Activated T-cell treated with anti-CD3 and anti-CD28 coated beads for 4 hours (primary cell): ENCODE results near the gene WFIKKN1.

ENCODE experiments used
- DNase-seq: peaks from one replicate; pipeline ENCODE4 v3.0.0-alpha.2; 2020

The WFIKKN1 gene

GRCh38 chr16:659618-660017, 28.8 kb downstream of the WFIKKN1 start:
- no peak for DNase-seq

- no peak for DNase-seq
Observed at GRCh38 chr16:660132-660458, 29.3 kb downstream of the WFIKKN1 start.

GRCh38 chr16:660459-661183, 29.8 kb downstream of the WFIKKN1 start:
- DNase-seq: peak; percentile 41

- no peak for DNase-seq
Observed at GRCh38 chr16:661184-661821, 30.5 kb downstream of the WFIKKN1 start.

- no peak for DNase-seq
Observed at GRCh38 chr16:662095-662494, 31.3 kb downstream of the WFIKKN1 start.

GRCh38 chr16:662597-662996, 31.8 kb downstream of the WFIKKN1 start:
- DNase-seq: no peak

GRCh38 chr16:666572-666971, 35.8 kb downstream of the WFIKKN1 start:
- DNase-seq: no peak

- DNase-seq: no peak
Observed at GRCh38 chr16:667113-667779, 36.5 kb downstream of the WFIKKN1 start.

- peak; percentile 83 for DNase-seq
Observed at GRCh38 chr16:667780-668518, 37.2 kb downstream of the WFIKKN1 start, which contains the start of gene RHOT2. RHOT2 (plus strand) TSS chr16:668132; CDS start chr16:668200, 68 bp downstream.

- no peak for DNase-seq
Observed at GRCh38 chr16:668519-669171, 37.9 kb downstream of the WFIKKN1 start.

- no peak for DNase-seq
Observed at GRCh38 chr16:669666-670065, 38.9 kb downstream of the WFIKKN1 start.

GRCh38 chr16:670485-671352, 39.9 kb downstream of the WFIKKN1 start:
- no peak for DNase-seq

- no peak for DNase-seq
Observed at GRCh38 chr16:671353-672131, 40.8 kb downstream of the WFIKKN1 start.

- no peak for DNase-seq
Observed at GRCh38 chr16:672371-672770, 41.6 kb downstream of the WFIKKN1 start.

GRCh38 chr16:672851-673250, 42.1 kb downstream of the WFIKKN1 start:
- DNase-seq: no peak

- no peak for DNase-seq
Observed at GRCh38 chr16:673399-673991, 42.7 kb downstream of the WFIKKN1 start.

GRCh38 chr16:674214-674881, 43.6 kb downstream of the WFIKKN1 start:
- no peak for DNase-seq

- DNase-seq: no peak
Observed at GRCh38 chr16:674968-675883, 44.4 kb downstream of the WFIKKN1 start, which contains the start of gene RHBDL1. RHBDL1 (plus strand) TSS chr16:675671; CDS start chr16:675791, 120 bp downstream.
